GM12878 (cell line): Measurements from ENCODE around the gene IMMP2L. TPM values are rescaled to one million over a fixed set of nuclear protein-coding genes. Genes with fewer than 3 reads are reported as not detected.
A peak's percentile ranks its signal among the peaks of the same experiment; 100 is the strongest.

ENCODE experiments used
- ATAC-seq: fragments of 200-7000 bp; cut with Tn5 transposase; 3 replicates; pipeline ENCODE4 v1.9.1; 2020; ENCODE audit warnings: mild to moderate bottlenecking, moderate library complexity
- BruUV-seq: library from RNA; stranded (reverse); fragments of 400-500 nt; replicated peaks from 2 replicates; lab custom pipeline; 2021; lab: Mats Ljungman, UMichigan
- CTCF ChIA-PET: fragments of 300-600 bp; sonication (Branson Sonifier 250); formaldehyde crosslinking; extraction: SDS; loops from one replicate; lab custom pipeline; 2021; ENCODE audit warnings: inconsistent platforms; lab: Yijun Ruan, JAX
- POLR2A ChIA-PET: fragments of 350-600 bp; formaldehyde crosslinking; extraction: SDS; loops from one replicate; lab custom pipeline; 2021; ENCODE audit warnings: inconsistent platforms; lab: Charles Lee
- RAD21 ChIA-PET: fragments of 300-600 bp; sonication (Branson Sonifier 250); formaldehyde crosslinking; loops from one replicate; lab custom pipeline; 2023; ENCODE audit warnings: antibody characterized with exemption; ENCODE audit not compliant: unreplicated experiment; lab: Charles Lee
- SMC1A ChIA-PET: fragments of 300-600 bp; sonication (Branson Sonifier 250); formaldehyde crosslinking; loops from one replicate; lab custom pipeline; 2023; ENCODE audit not compliant: unreplicated experiment, uncharacterized antibody; lab: Charles Lee
- DNase-seq: peaks from one replicate; pipeline ENCODE4 v3.0.0-alpha.2; 2011; ENCODE audit warnings: low read depth, low spot score
- FAIRE-seq: peaks from 3 replicates; lab custom pipeline; 2011; peaks lifted over from hg19 to GRCh38; lab: Jason Lieb, UNC
- H2AFZ ChIP-seq: 2 replicates; pipeline ENCODE4 v1.6.0; 2011; ENCODE audit warnings: low read depth, low read length, control low read depth; ENCODE audit not compliant: control insufficient read depth
- H3K27ac ChIP-seq: 2 replicates; pipeline ENCODE4 v1.5.1; 2011; ENCODE audit warnings: control low read depth; ENCODE audit not compliant: control insufficient read depth, insufficient read depth
- H3K27me3 ChIP-seq, 2 experiments: replicated peaks in 1 of 2; 2 replicates each; pipeline versions ENCODE4 v1.6.0 to v1.6.1; 2011; ENCODE audit warnings: low read length in 1 of 2; ENCODE audit not compliant: control insufficient read depth in 2 of 2, insufficient read depth in 2 of 2
- H3K36me3 ChIP-seq, 2 experiments: 2 replicates each; pipeline ENCODE4 v1.5.1; 2011; ENCODE audit warnings: low read length in 1 of 2; ENCODE audit not compliant: control insufficient read depth in 2 of 2, insufficient read depth in 2 of 2
- H3K4me1 ChIP-seq: 2 replicates; pipeline ENCODE4 v1.6.1; 2011; ENCODE audit warnings: mild to moderate bottlenecking, low read length, moderate library complexity, mixed read lengths; ENCODE audit not compliant: control insufficient read depth, insufficient read depth
- H3K4me2 ChIP-seq: 2 replicates; pipeline ENCODE4 v1.6.0; 2011; ENCODE audit warnings: control low read depth; ENCODE audit not compliant: control insufficient read depth, insufficient read depth
- H3K4me3 ChIP-seq: fragments of 200-600 bp; sonication (generic); 2 replicates; pipeline ENCODE4 v1.5.1; 2016
- H3K79me2 ChIP-seq: 2 replicates; pipeline ENCODE4 v1.6.0; 2011; ENCODE audit warnings: low read length; ENCODE audit not compliant: control insufficient read depth, insufficient read depth
- H3K9ac ChIP-seq: 2 replicates; pipeline ENCODE4 v1.8.0; 2011; ENCODE audit warnings: low read length, control low read depth, mixed read lengths; ENCODE audit not compliant: control insufficient read depth, insufficient read depth
- H3K9me3 ChIP-seq: replicated peaks from 3 replicates; pipeline ENCODE4 v1.5.1; 2011; ENCODE audit warnings: mild to moderate bottlenecking, low read length; ENCODE audit not compliant: control insufficient read depth, insufficient read depth
- H4K20me1 ChIP-seq: 2 replicates; pipeline ENCODE4 v1.6.0; 2011; ENCODE audit not compliant: control insufficient read depth, insufficient read depth
- BCL11A ChIP-seq: IDR thresholded peaks from 2 replicates; pipeline ENCODE4 v1.6.1; 2011; ENCODE audit warnings: low read depth, low read length
- CHD1 ChIP-seq: IDR thresholded peaks from 2 replicates; pipeline ENCODE4 v1.6.1; 2012; ENCODE audit warnings: low read depth, low read length, improper control_type of control experiment
- CHD4 ChIP-seq: fragments of 200-600 bp; sonication (generic); IDR thresholded peaks from 2 replicates; pipeline ENCODE4 v1.6.1; 2016; ENCODE audit warnings: mild to moderate bottlenecking
- ETV6 ChIP-seq, 2 experiments: fragments of 450-650 bp in 1 of 2; IDR thresholded peaks in 1 of 2; conservative IDR thresholded peaks in 1 of 2; 2 replicates each; pipeline ENCODE4 v1.6.1; 2014; ENCODE audit warnings: antibody characterized with exemption in 1 of 2, borderline replicate concordance in 1 of 2, low read depth in 1 of 2, mild to moderate bottlenecking in 1 of 2, moderate library complexity in 1 of 2
- FOS ChIP-seq: IDR thresholded peaks from 3 replicates; pipeline ENCODE4 v1.6.1; 2011; ENCODE audit warnings: borderline replicate concordance; ENCODE audit not compliant: insufficient read length; ENCODE audit errors: extremely low read depth
- IKZF2 ChIP-seq, 2 experiments: fragments of 450-650 bp; IDR thresholded peaks; 2 replicates each; pipeline ENCODE4 v1.6.1; 2017; ENCODE audit warnings: mild to moderate bottlenecking in 2 of 2, moderate library complexity in 2 of 2
- JUND ChIP-seq: IDR thresholded peaks from 2 replicates; pipeline ENCODE4 v1.6.1; 2012; ENCODE audit warnings: low read depth, mild to moderate bottlenecking, low read length, improper control_type of control experiment, moderate library complexity
- MEF2A ChIP-seq: IDR thresholded peaks from 2 replicates; pipeline ENCODE4 v1.6.1; 2011; ENCODE audit warnings: low read depth, mild to moderate bottlenecking, low read length, moderate library complexity; ENCODE audit not compliant: insufficient read depth
- NRF1 ChIP-seq: conservative IDR thresholded peaks from 2 replicates; pipeline ENCODE4 v1.6.1; 2011; ENCODE audit warnings: mild to moderate bottlenecking, low read depth, low read length, improper control_type of control experiment
- PML ChIP-seq: IDR thresholded peaks from 2 replicates; pipeline ENCODE4 v1.6.1; 2012; ENCODE audit warnings: low read length, inconsistent platforms
- RAD21 ChIP-seq: IDR thresholded peaks from 2 replicates; pipeline ENCODE4 v1.6.1; 2011; ENCODE audit warnings: mild to moderate bottlenecking, low read depth, low read length, moderate library complexity; ENCODE audit not compliant: insufficient read depth
- RBBP5 ChIP-seq: fragments of 200-600 bp; sonication (generic); conservative IDR thresholded peaks from 2 replicates; pipeline ENCODE4 v1.6.1; 2016
- SIN3A ChIP-seq: IDR thresholded peaks from 2 replicates; pipeline ENCODE4 v1.6.1; 2012; ENCODE audit warnings: low read depth, low read length, improper control_type of control experiment
- YBX1 ChIP-seq: fragments of 450-650 bp; IDR thresholded peaks from 2 replicates; pipeline ENCODE4 v1.6.1; 2016; ENCODE audit warnings: antibody characterized with exemption
- ZNF274 ChIP-seq: IDR thresholded peaks from one replicate; pipeline ENCODE4 v1.8.0; 2011; ENCODE audit not compliant: insufficient read length, insufficient read depth
- in situ Hi-C: fragments of 300-500 bp; cut with MboI; formaldehyde crosslinking; loops from 9 replicates; pipeline ENCODE4 v1.14.3; 2018; ENCODE audit warnings: mixed read lengths
- intact Hi-C: fragments of 100-400 bp; cut with micrococcal nuclease; formaldehyde crosslinking; loops from one replicate; pipeline ENCODE4 v1.14.2; 2022; ENCODE audit not compliant: unreplicated experiment
- polyA plus RNA-seq, 11 experiments: library from polyadenylated mRNA; depleted of rRNA in 4 of 11; unstranded in 6 of 11; stranded (reverse) in 5 of 11; fragments of >200 nt; fragmentation: Nextera tagmentation in 4 of 11; fragmentation: Illumina TruSeq in 1 of 11; extraction: Ambion mirVana in 4 of 11; extraction: Trizol in 1 of 11; gene quantifications; 1 replicate in 1 of 11; 2 replicates in 10 of 11; pipeline versions ENCODE4 v1.2.1 to v1.2.3, GENCODE V29; 2011 to 2016; ENCODE audit warnings: inconsistent platforms in 2 of 11, missing spikeins in 2 of 11, low read depth in 1 of 11
- total RNA-seq, 4 experiments: library from RNA; depleted of rRNA in 3 of 4; stranded (reverse); fragments of >200 nt in 3 of 4; fragmentation: Illumina TruSeq in 1 of 4; extraction: Trizol in 1 of 4; gene quantifications; 2 replicates each; pipeline versions ENCODE4 v1.2.1 to v1.2.3, GENCODE V29; 2013 to 2021
- TF ChIP-seq, protein P1 (sequence below): IDR thresholded peaks from 2 replicates; pipeline ENCODE4 v1.6.1; 2012; ENCODE audit warnings: low read length, inconsistent platforms
- TF ChIP-seq, protein P2 (sequence below): fragments of 450-650 bp; IDR thresholded peaks from 2 replicates; pipeline ENCODE4 v1.6.1; 2017; ENCODE audit warnings: mild to moderate bottlenecking, moderate library complexity
- TF ChIP-seq, protein P3 (sequence below): fragments of 450-650 bp; IDR thresholded peaks from 2 replicates; pipeline ENCODE4 v1.6.1; 2016; ENCODE audit warnings: mild to moderate bottlenecking

Gene IMMP2L
- total and polyA plus RNA-seq, 10 of the 15 experiments (the other 5 are each of a cell fraction or from before 2014, with no cell fraction given) = 12.6 to 46.3 (median 19.6) TPM

DNA sequence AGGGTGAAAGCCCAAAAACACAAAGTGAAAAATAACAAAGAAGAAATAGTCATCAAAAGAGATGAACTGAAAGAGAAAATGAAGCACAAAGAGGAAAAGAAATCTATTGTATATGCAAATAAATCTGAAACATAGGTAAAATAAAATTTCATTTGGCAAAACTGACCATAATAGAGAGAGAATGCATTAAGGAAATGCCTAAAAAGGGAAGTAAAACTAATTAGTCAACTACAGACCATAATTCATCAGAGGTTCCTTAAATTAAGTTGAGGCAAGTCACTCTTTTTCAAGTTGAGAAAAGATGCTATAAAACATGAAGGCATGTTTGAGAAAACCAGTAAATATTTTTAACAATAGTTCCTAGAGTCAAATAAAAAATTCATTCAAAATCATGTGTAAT lies 238.1 kb downstream of the IMMP2L start:
- DNase-seq = peak; percentile 9
- TF ChIP-seq NRF1 (no peak), RAD21 (no peak), ETV6 (conservative IDR thresholded peaks at IDR 0.05 in 1 of 2, IDR thresholded peaks at IDR 0.05 in 1 of 2; ENCODE audit: borderline replicate concordance in 1 of 2, low read depth in 1 of 2) (no peak), BCL11A (peak; percentile 46; the same call in 1 of the 2 replicates), IKZF2 (IDR thresholded peaks at IDR 0.05) (peak; percentile 40 to 45; a peak in 2 of 4 replicates), CHD4 (no peak), SIN3A (no peak), FOS (no peak), ZNF274 (no peak), YBX1 (no peak), CHD1 (no peak), MEF2A (no peak), JUND (no peak), RBBP5 (no peak), PML (no peak)
- TF ChIP-seq, protein P1, sequence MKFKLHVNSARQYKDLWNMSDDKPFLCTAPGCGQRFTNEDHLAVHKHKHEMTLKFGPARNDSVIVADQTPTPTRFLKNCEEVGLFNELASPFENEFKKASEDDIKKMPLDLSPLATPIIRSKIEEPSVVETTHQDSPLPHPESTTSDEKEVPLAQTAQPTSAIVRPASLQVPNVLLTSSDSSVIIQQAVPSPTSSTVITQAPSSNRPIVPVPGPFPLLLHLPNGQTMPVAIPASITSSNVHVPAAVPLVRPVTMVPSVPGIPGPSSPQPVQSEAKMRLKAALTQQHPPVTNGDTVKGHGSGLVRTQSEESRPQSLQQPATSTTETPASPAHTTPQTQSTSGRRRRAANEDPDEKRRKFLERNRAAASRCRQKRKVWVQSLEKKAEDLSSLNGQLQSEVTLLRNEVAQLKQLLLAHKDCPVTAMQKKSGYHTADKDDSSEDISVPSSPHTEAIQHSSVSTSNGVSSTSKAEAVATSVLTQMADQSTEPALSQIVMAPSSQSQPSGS = peak; percentile 35; the same call in 1 of the 2 replicates
- TF ChIP-seq, protein P2, sequence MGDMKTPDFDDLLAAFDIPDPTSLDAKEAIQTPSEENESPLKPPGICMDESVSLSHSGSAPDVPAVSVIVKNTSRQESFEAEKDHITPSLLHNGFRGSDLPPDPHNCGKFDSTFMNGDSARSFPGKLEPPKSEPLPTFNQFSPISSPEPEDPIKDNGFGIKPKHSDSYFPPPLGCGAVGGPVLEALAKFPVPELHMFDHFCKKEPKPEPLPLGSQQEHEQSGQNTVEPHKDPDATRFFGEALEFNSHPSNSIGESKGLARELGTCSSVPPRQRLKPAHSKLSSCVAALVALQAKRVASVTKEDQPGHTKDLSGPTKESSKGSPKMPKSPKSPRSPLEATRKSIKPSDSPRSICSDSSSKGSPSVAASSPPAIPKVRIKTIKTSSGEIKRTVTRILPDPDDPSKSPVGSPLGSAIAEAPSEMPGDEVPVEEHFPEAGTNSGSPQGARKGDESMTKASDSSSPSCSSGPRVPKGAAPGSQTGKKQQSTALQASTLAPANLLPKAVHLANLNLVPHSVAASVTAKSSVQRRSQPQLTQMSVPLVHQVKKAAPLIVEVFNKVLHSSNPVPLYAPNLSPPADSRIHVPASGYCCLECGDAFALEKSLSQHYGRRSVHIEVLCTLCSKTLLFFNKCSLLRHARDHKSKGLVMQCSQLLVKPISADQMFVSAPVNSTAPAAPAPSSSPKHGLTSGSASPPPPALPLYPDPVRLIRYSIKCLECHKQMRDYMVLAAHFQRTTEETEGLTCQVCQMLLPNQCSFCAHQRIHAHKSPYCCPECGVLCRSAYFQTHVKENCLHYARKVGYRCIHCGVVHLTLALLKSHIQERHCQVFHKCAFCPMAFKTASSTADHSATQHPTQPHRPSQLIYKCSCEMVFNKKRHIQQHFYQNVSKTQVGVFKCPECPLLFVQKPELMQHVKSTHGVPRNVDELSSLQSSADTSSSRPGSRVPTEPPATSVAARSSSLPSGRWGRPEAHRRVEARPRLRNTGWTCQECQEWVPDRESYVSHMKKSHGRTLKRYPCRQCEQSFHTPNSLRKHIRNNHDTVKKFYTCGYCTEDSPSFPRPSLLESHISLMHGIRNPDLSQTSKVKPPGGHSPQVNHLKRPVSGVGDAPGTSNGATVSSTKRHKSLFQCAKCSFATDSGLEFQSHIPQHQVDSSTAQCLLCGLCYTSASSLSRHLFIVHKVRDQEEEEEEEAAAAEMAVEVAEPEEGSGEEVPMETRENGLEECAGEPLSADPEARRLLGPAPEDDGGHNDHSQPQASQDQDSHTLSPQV = no peak
- TF ChIP-seq, protein P3, sequence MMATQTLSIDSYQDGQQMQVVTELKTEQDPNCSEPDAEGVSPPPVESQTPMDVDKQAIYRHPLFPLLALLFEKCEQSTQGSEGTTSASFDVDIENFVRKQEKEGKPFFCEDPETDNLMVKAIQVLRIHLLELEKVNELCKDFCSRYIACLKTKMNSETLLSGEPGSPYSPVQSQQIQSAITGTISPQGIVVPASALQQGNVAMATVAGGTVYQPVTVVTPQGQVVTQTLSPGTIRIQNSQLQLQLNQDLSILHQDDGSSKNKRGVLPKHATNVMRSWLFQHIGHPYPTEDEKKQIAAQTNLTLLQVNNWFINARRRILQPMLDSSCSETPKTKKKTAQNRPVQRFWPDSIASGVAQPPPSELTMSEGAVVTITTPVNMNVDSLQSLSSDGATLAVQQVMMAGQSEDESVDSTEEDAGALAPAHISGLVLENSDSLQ = no peak

More for the DNA sequence above, 238.1 kb downstream of the IMMP2L start:
- CTCF ChIA-PET = no interaction called here
- Histone ChIP-seq H3K36me3 (no peaks in the 10 kb centered on the region), H3K27me3 (no peaks in the 10 kb centered on the region), H2AFZ (no peak overlapping the region), H3K4me2 (no peak overlapping the region), H3K4me1 (peaks cover 3% of the 10 kb centered on the region; the same call in 1 of the 2 replicates), H3K9me3 (no peaks in the 10 kb centered on the region; the same call in 2 of the 3 replicates), H3K4me3 (no peak overlapping the region), H3K9ac (no peak overlapping the region), H3K79me2 (no peaks in the 10 kb centered on the region), H4K20me1 (no peaks in the 10 kb centered on the region), H3K27ac (no peak overlapping the region)
- intact Hi-C loops = loop anchor here (5.0 kb wide), 1 partner anchor 232 kb away; the partner anchor contains the start of gene LRRN3
- FAIRE-seq = no peak
- in situ Hi-C loops = loop anchor here (10.0 kb wide), 1 partner anchor 411 kb away; no protein-coding TSS in a partner anchor
- peak; percentile 86 for ATAC-seq
- BruUV-seq = no TSS peak
- SMC1A ChIA-PET = interaction anchor here (1.7 kb wide), 2 partner anchors 10 to 50 kb away, joined by 4 to 5 read pairs; no protein-coding TSS in a partner anchor
- RAD21 ChIA-PET = interaction anchor here (1.1 kb wide), 1 partner anchor 186 kb away, joined by 3 read pairs; no protein-coding TSS in a partner anchor
- POLR2A ChIA-PET = no interaction called here
